H9 (cell line): ENCODE measurements around the gene PRIMPOL. TPM values are rescaled to one million over a fixed set of nuclear protein-coding genes. Genes with fewer than 3 reads are reported as not detected.
"Not testable (repeated sequence)": the region's sequence is repeated elsewhere in the genome, so short reads cannot be mapped to it uniquely, and the experiment has no call there.

ENCODE experiments used
- DNase-seq: peaks from one replicate; pipeline ENCODE4 v3.0.0-alpha.2; 2017
- H2AFZ ChIP-seq: one replicate; pipeline ENCODE4 v1.6.1; 2013; ENCODE audit warnings: mild to moderate bottlenecking, low read length, control low read depth, moderate library complexity
- H2AK5ac ChIP-seq: 2 replicates; pipeline ENCODE4 v1.6.1; 2013; ENCODE audit warnings: low read length, control low read depth, mixed read lengths; ENCODE audit not compliant: insufficient read length
- H2BK120ac ChIP-seq: one replicate; pipeline ENCODE4 v1.6.1; 2013; ENCODE audit warnings: low read depth, mild to moderate bottlenecking, low read length, control low read depth, inconsistent platforms; ENCODE audit not compliant: poor library complexity, severe bottlenecking
- H2BK12ac ChIP-seq: 2 replicates; pipeline ENCODE4 v1.6.1; 2013; ENCODE audit warnings: low read length, control low read depth, mixed read lengths, low read depth; ENCODE audit not compliant: insufficient read length
- H2BK15ac ChIP-seq: 2 replicates; pipeline ENCODE4 v1.6.1; 2013; ENCODE audit warnings: low read depth, low read length, control low read depth
- H2BK20ac ChIP-seq: one replicate; pipeline ENCODE4 v1.6.1; 2013; ENCODE audit warnings: low read depth, mild to moderate bottlenecking, low read length, control low read depth, inconsistent platforms; ENCODE audit not compliant: poor library complexity, severe bottlenecking
- H2BK5ac ChIP-seq: 2 replicates; pipeline ENCODE4 v1.6.1; 2013; ENCODE audit warnings: low read length, control low read depth, mixed read lengths; ENCODE audit not compliant: insufficient read length
- H3K14ac ChIP-seq: 2 replicates; pipeline ENCODE4 v1.6.1; 2013; ENCODE audit warnings: low read length, control low read depth; ENCODE audit not compliant: insufficient read depth
- H3K18ac ChIP-seq: 2 replicates; pipeline ENCODE4 v1.6.1; 2013; ENCODE audit warnings: low read depth, mild to moderate bottlenecking, mixed read lengths, low read length, control low read depth; ENCODE audit not compliant: insufficient read length
- H3K23ac ChIP-seq: 2 replicates; pipeline ENCODE4 v1.6.1; 2013; ENCODE audit warnings: low read length, control low read depth, mixed read lengths, low read depth; ENCODE audit not compliant: insufficient read length
- H3K23me2 ChIP-seq: 2 replicates; pipeline ENCODE4 v1.6.1; 2013; ENCODE audit warnings: low read depth, mild to moderate bottlenecking, mixed read lengths, low read length, control low read depth; ENCODE audit not compliant: insufficient read length, poor library complexity, severe bottlenecking
- H3K27ac ChIP-seq: 2 replicates; pipeline ENCODE4 v1.5.1; 2013; ENCODE audit warnings: low read length, control low read depth, mixed read lengths, low read depth; ENCODE audit not compliant: insufficient read length
- H3K27me3 ChIP-seq: 2 replicates; pipeline ENCODE4 v1.6.1; 2013; ENCODE audit warnings: low read length, control low read depth, inconsistent platforms; ENCODE audit not compliant: insufficient read depth
- H3K4ac ChIP-seq: 2 replicates; pipeline ENCODE4 v1.6.1; 2013; ENCODE audit warnings: low read depth, mild to moderate bottlenecking, control low read depth, inconsistent platforms, low read length, moderate library complexity
- H3K4me1 ChIP-seq: 2 replicates; pipeline ENCODE4 v1.6.1; 2013; ENCODE audit warnings: low read length, control low read depth, inconsistent platforms; ENCODE audit not compliant: insufficient read depth
- H3K4me2 ChIP-seq: 2 replicates; pipeline ENCODE4 v1.6.1; 2013; ENCODE audit warnings: low read length, control low read depth, mixed read lengths; ENCODE audit not compliant: insufficient read length, insufficient read depth
- H3K56ac ChIP-seq: 2 replicates; pipeline ENCODE4 v1.6.1; 2013; ENCODE audit warnings: low read depth, mild to moderate bottlenecking, mixed read lengths, low read length, control low read depth; ENCODE audit not compliant: insufficient read length
- H3K79me1 ChIP-seq: 2 replicates; pipeline ENCODE4 v1.6.1; 2013; ENCODE audit warnings: low read depth, mild to moderate bottlenecking, moderate library complexity, low read length, control low read depth, inconsistent platforms; ENCODE audit not compliant: insufficient read depth, poor library complexity, severe bottlenecking
- H3K79me2 ChIP-seq: 2 replicates; pipeline ENCODE4 v1.6.1; 2013; ENCODE audit warnings: low read length, control low read depth, inconsistent platforms; ENCODE audit not compliant: insufficient read depth
- H3K9ac ChIP-seq: 2 replicates; pipeline ENCODE4 v1.6.1; 2013; ENCODE audit warnings: low read length, control low read depth, mixed read lengths; ENCODE audit not compliant: insufficient read length; ENCODE audit errors: extremely low read depth
- H3K9me3 ChIP-seq: one replicate; pipeline ENCODE4 v1.6.1; 2013; ENCODE audit warnings: low read depth, low read length, inconsistent platforms; ENCODE audit not compliant: control insufficient read depth
- H3T11ph ChIP-seq: one replicate; pipeline ENCODE4 v1.6.1; 2013; ENCODE audit warnings: mild to moderate bottlenecking, low read length, control low read depth, inconsistent platforms
- H4K20me1 ChIP-seq: one replicate; pipeline ENCODE4 v1.6.1; 2013; ENCODE audit not compliant: control insufficient read depth, insufficient read length, insufficient read depth
- H4K5ac ChIP-seq: 2 replicates; pipeline ENCODE4 v1.6.1; 2013; ENCODE audit warnings: low read depth, mild to moderate bottlenecking, mixed read lengths, low read length, control low read depth; ENCODE audit not compliant: insufficient read length
- H4K8ac ChIP-seq: replicated peaks from 2 replicates; pipeline ENCODE4 v1.6.1; 2013; ENCODE audit warnings: low read length, control low read depth, mixed read lengths, low read depth; ENCODE audit not compliant: insufficient read length
- H4K91ac ChIP-seq: 2 replicates; pipeline ENCODE4 v1.6.1; 2013; ENCODE audit warnings: low read depth, mild to moderate bottlenecking, moderate library complexity, mixed read lengths, low read length, control low read depth; ENCODE audit not compliant: insufficient read length
- H3K27ac Mint-ChIP-seq, 3 experiments: 2 replicates in 2 of 3; 3 replicates in 1 of 3; pipeline ENCODE4 v1.8.0; 2020 to 2021; ENCODE audit warnings: mixed read lengths in 3 of 3, mild to moderate bottlenecking in 1 of 3, moderate library complexity in 1 of 3
- H3K27me3 Mint-ChIP-seq: 2 replicates; pipeline ENCODE4 v1.8.0; 2021; ENCODE audit warnings: low read depth, mild to moderate bottlenecking, moderate library complexity, mixed read lengths
- H3K36me3 Mint-ChIP-seq, 3 experiments: 2 replicates in 2 of 3; 3 replicates in 1 of 3; pipeline ENCODE4 v1.8.0; 2020 to 2021; ENCODE audit warnings: low read depth in 3 of 3, mixed read lengths in 3 of 3; ENCODE audit not compliant: insufficient read depth in 1 of 3
- H3K4me1 Mint-ChIP-seq, 2 experiments: 2 replicates each; pipeline ENCODE4 v1.8.0; 2020; ENCODE audit warnings: mixed read lengths in 2 of 2
- H3K4me3 Mint-ChIP-seq, 2 experiments: 2 replicates in 1 of 2; 3 replicates in 1 of 2; pipeline ENCODE4 v1.8.0; 2020 to 2021; ENCODE audit warnings: mild to moderate bottlenecking in 2 of 2, mixed read lengths in 2 of 2, moderate library complexity in 1 of 2
- H3K9me3 Mint-ChIP-seq, 2 experiments: 2 replicates in 1 of 2; 3 replicates in 1 of 2; pipeline ENCODE4 v1.8.0; 2020; ENCODE audit warnings: mild to moderate bottlenecking in 2 of 2, mixed read lengths in 2 of 2, moderate library complexity in 1 of 2
- CTCF ChIP-seq: fragments of 200-600 bp; sonication (generic); conservative IDR thresholded peaks from 3 replicates; pipeline ENCODE4 v1.8.0; 2021; ENCODE audit warnings: antibody characterized with exemption, mild to moderate bottlenecking
- WGBS: extraction: QIAGEN DNeasy Blood & Tissue Kit; methylation state at CpG from one replicate; pipeline ENCODE4 v1.1.7; 2013; ENCODE audit warnings: missing lambda C conversion rate, low lambda C conversion rate, mixed read lengths; ENCODE audit not compliant: insufficient read length; ENCODE audit errors: extremely low coverage; 5-methylcytosine and 5-hydroxymethylcytosine counted together
- total RNA-seq: library from RNA; stranded (reverse); gene quantifications from 2 replicates; pipeline ENCODE4 v1.2.1, GENCODE V29; 2021

The PRIMPOL gene
- total RNA-seq, 1 experiment from 2014 or later = 4.9 TPM

- H3K4ac ChIP-seq = no peak overlapping the region
- H3K56ac ChIP-seq = no peak overlapping the region
- H3K4me2 ChIP-seq = peak overlapping the region; percentile 1
- H3K23ac ChIP-seq = no peak overlapping the region
- peaks cover 17% of the 10 kb centered on the region; the same call in 1 of the 2 replicates for H3K79me2 ChIP-seq
- H3K4me1 ChIP-seq = no peaks in the 10 kb centered on the region; the same call in 1 of the 2 replicates
- Mint-ChIP-seq H3K36me3 (peaks cover 12 to 38% (median 31%) of the 10 kb centered on the region in 3 experiments), H3K4me3 (peak overlapping the region; percentile 90; a peak in 4 of 5 replicates), H3K27ac (no peak overlapping the region), H3K9me3 (peaks cover 5 to 8% of the 10 kb centered on the region in 2 experiments), H3K27me3 (peaks cover 8% of the 10 kb centered on the region), H3K4me1 (peaks cover 40 to 47% of the 10 kb centered on the region in 2 experiments)
- WGBS = no CpG with 5 or more reads among the region's 6 CpGs
- no peak overlapping the region for H2BK5ac ChIP-seq
- H3K23me2 ChIP-seq = peaks cover 4% of the 10 kb centered on the region
- peaks cover 5% of the 10 kb centered on the region for H3K79me1 ChIP-seq
- H2AFZ ChIP-seq = no peak overlapping the region
- H2BK12ac ChIP-seq = no peak overlapping the region
- H2BK15ac ChIP-seq = no peak overlapping the region
- H4K20me1 ChIP-seq = no peaks in the 10 kb centered on the region
- H3K9ac ChIP-seq = no peak overlapping the region
- H3K27ac ChIP-seq = no peak overlapping the region
- no peak overlapping the region for H4K8ac ChIP-seq
- H3K18ac ChIP-seq = no peak overlapping the region
- H2AK5ac ChIP-seq = no peak overlapping the region
- H3K9me3 ChIP-seq = no peaks in the 10 kb centered on the region
- H4K91ac ChIP-seq = no peak overlapping the region
- H3K14ac ChIP-seq = no peak overlapping the region
- TF ChIP-seq CTCF = no peak
- H3K27me3 ChIP-seq = no peaks in the 10 kb centered on the region
- no peak overlapping the region for H3T11ph ChIP-seq
- no peak overlapping the region for H2BK120ac ChIP-seq
- H4K5ac ChIP-seq = no peak overlapping the region
- no peak for DNase-seq
- H2BK20ac ChIP-seq = no peak overlapping the region
Measured at GRCh38 chr4:184734758-184735157, 85.2 kb downstream of the PRIMPOL start.

- not testable (repeated sequence) for H3K23ac ChIP-seq, H3K14ac ChIP-seq, H2BK20ac ChIP-seq, H3K4me2 ChIP-seq, H3K9me3 ChIP-seq, H3K9ac ChIP-seq, H2AK5ac ChIP-seq, H3T11ph ChIP-seq, H3K18ac ChIP-seq, H3K27ac ChIP-seq, DNase-seq, H2BK12ac ChIP-seq, H2BK5ac ChIP-seq, H3K4me3 Mint-ChIP-seq, H4K8ac ChIP-seq, H3K79me1 ChIP-seq, H2BK15ac ChIP-seq, H3K27ac Mint-ChIP-seq, H2AFZ ChIP-seq, H4K91ac ChIP-seq, H3K27me3 ChIP-seq, H2BK120ac ChIP-seq, H3K4ac ChIP-seq, H3K4me1 ChIP-seq, H3K23me2 ChIP-seq, H3K79me2 ChIP-seq, H3K56ac ChIP-seq, H4K20me1 ChIP-seq, H4K5ac ChIP-seq
- WGBS = no CpG with 5 or more reads among the region's 1 CpG
- Mint-ChIP-seq H3K9me3 (peaks cover 30 to 34% of the 10 kb centered on the region in 2 experiments), H3K4me1 (peaks cover 18 to 22% of the 10 kb centered on the region in 2 experiments), H3K36me3 (peaks cover 16 to 21% (median 21%) of the 10 kb centered on the region in 3 experiments), H3K27me3 (peaks cover 15% of the 10 kb centered on the region)
Measured at GRCh38 chr4:184739575-184739974, 90.0 kb downstream of the PRIMPOL start.
